Suppressor macrophage treated with lipopolysaccharide for 4 hours (primary cell): ENCODE measurements around the gene RAB17.

ENCODE experiments used
- DNase-seq: peaks from one replicate; pipeline ENCODE4 v3.0.0-alpha.2; 2020

Gene RAB17

GRCh38 chr2:237534380-237534779 is 56.2 kb downstream of the RAB17 start:
- no peak for DNase-seq

GRCh38 chr2:237533668-237534161 is 56.8 kb downstream of the RAB17 start:
- peak; percentile 6 for DNase-seq

- DNase-seq: no peak
Observed at GRCh38 chr2:237532160-237532559, 58.4 kb downstream of the RAB17 start.

- DNase-seq: peak; percentile 21
Observed at GRCh38 chr2:237530472-237531433, 59.8 kb downstream of the RAB17 start.

GRCh38 chr2:237529452-237530402 is 60.8 kb downstream of the RAB17 start:
- DNase-seq: peak; percentile 69

- no peak for DNase-seq
Observed at GRCh38 chr2:237527766-237528165, 62.8 kb downstream of the RAB17 start.

GRCh38 chr2:237527233-237527632 is 63.3 kb downstream of the RAB17 start:
- no peak for DNase-seq

- DNase-seq: no peak
Observed at GRCh38 chr2:237525559-237526157, 64.9 kb downstream of the RAB17 start.

- no peak for DNase-seq
Observed at GRCh38 chr2:237524631-237525030, 65.9 kb downstream of the RAB17 start.
